ENCODE measurements around the gene AFF3.

The AFF3 gene

DNA sequence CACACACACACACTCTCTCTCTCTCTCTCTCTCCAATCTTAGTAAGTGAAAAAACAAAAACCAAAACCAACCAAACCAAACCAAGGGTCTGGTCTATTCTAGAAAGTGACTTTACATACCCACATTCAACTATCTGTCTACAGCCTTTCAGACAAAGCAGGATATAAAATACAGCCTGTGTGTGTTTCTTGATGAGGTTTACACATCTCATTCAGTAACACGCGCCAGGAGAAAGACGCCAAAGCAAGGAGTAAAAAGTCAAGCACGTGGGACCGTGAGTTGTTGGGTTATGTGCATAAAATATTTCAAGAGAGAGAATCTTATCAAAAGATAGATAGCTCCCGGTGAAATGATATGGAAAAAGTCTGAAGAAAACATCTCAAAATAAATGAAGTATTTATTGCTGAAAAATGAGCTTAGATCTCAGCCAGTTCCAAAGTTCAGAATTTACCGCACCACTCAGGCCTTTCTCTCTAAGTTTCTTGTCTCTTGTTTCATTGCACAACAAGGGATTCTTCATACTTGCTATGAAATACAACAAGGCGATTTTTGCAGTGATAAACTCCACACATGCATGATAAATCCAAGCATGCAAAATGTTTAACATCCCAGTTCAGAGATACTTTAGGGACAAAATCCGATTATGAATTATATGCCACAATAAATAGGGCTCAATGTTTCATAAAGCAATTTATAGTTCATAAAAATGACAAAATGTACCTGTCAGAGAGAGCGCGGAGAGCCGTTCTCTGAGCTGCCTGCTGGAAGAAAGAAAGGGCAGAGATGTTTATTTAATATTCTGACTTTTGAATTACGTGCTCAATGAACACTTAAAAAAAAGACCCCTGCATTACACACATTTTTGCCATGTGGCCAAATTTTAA is 493.2 kb downstream of the AFF3 start:
- no peak for DNase-seq

- no peak for DNase-seq
These were observed 494.1 kb downstream of the AFF3 start for GRCh38 chr2:99648178-99648844.

GRCh38 chr2:99645960-99646359 is 496.4 kb downstream of the AFF3 start:
- no peak for DNase-seq

DNA sequence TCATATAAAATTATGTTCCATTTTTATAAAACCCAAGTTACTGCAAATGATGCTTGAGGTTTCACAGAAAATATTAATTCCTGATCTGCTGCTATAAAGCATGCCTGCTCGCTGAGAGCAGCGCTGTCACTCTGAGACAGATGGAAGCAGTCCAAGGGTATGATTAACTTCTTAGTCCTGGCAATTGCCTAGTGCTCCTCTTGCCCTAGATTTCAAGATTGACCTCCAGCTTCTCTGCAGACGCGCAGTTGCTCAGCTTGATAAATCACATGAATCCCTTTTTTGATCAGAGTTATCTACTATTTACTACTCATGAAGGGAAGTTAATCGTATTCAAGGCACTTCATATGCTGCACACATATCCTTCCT is 498.0 kb downstream of the AFF3 start:
- no peak for DNase-seq

GRCh38 chr2:99643787-99644418 is 498.5 kb downstream of the AFF3 start:
- no peak for DNase-seq

DNA sequence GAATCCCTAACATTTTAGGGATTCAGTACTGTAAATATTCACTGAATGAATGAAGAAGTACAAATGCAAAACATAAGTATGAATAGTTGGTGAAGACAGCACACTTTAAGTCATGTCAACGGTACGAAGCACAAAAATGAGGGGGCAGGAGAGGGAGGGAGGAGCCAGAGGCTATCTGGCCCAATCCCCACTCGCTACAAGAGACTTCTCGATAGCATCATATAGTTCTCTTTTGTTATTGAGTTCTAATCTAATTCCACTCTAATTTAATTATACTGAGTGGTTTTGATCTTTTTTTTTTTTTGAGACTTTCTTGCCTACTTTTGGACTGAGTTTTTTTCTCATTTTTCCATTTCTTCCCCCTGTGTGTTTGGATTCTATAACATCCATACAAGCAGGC is 500.4 kb downstream of the AFF3 start:
- DNase-seq: no peak

DNA sequence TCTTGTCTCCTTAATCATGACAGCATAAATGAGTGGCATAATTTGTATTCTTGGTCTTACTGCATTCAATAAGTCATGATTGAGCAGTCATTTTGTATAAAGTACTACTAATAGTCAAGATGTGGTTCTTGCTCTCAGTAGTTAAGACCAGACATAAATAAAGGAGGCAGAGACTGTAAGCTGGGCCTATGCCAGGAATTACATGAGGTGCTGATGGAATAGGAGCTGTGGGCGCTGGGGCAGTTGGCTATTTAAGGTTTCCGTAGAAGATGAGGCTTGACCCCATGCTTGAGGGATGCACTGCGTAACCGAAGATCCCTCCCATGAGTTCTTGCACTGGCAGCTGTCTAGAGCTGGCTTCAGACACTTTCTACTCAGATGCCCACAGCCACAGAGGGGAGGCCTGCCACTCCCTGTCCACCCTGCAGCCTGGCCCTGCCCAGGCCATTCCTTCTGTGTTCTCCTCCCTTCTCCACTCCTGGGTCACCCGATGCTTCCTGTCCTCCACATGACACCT is 501.7 kb downstream of the AFF3 start:
- DNase-seq: no peak

- DNase-seq: no peak
These were observed 503.6 kb downstream of the AFF3 start for GRCh38 chr2:99638791-99639190.

- no peak for DNase-seq
These were observed 505.2 kb downstream of the AFF3 start for GRCh38 chr2:99637159-99637697.

GRCh38 chr2:99636144-99637034 is 506.0 kb downstream of the AFF3 start:
- DNase-seq: no peak

DNA sequence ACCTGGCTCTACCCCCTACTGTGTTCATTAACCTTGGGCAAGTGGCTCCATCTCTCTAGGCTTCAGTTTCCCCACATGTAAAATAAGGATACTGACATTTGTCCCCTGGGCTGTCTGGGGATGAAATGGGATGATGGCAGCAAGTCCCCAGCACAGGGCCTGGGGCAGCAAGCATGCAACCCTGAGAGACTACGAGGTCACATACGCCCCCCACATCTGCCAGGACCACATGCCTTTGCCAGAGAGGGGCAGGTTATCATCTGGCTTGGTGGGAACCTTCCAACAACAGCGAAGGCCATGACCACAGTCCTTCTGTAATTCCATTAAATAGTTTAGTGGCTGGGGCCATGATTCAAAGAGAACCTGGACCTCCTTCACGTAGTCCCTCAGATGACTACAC is 506.7 kb downstream of the AFF3 start:
- DNase-seq: no peak

DNA sequence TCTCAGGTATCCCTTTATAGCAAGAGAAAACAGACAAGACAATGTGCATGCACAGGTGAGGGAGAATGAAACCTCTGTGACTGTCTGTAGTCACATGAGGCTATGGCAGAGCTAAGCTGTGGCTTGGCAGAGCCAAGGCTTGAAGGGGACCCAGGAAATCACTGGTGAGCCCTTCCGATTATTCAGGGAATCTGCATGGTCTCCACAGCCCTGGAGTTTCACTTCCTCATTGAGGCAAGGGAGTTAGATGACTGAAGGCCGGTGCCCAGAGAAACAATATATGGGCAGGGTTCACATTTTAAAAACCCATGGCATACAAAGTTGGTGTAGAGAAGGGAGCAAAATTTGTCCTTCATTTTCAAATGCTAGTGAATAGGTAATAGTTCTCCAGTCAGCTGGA is 508.2 kb downstream of the AFF3 start:
- DNase-seq: no peak

- DNase-seq: no peak
These were observed 510.7 kb downstream of the AFF3 start for GRCh38 chr2:99631700-99632099.

DNA sequence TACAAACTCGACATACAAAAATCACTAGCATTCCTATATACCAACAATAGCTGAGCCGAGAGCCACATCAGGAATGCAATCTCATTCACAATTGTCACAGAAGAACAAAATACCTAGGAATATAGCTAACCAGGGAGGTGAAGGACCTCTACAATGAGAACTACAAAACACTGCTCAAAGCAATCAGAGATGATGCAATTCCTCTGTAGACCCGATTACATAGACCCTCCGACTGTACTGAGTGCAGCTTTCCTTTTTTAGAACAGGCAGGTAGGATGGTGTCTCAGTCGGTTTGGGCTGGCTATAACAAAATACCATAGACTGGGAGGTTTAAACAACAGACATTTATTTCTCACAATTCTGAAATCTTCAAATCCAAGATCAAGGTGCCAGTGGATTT is 513.1 kb downstream of the AFF3 start:
- DNase-seq: no peak

GRCh38 chr2:99626158-99626557 is 516.2 kb downstream of the AFF3 start:
- DNase-seq: no peak

DNA sequence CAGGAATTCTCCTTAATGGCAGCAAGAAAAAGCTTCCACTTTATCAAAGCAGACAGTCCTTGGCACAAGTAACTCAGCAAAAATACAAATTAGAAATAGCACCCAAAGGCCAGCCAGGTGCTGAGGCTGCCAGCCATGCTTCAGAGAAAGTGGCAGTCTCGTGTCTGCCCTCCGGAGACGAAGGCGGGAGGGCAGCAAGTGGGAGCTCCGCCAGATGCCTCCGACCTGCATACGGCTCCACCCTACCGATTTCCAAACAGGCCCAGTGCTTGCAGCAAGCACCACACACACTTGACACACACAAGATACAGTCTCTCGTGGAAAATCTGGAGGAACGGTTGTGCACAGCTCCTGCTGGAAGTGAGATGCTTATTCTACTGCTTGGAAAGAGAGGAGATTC is 517.7 kb downstream of the AFF3 start:
- no peak for DNase-seq

GRCh38 chr2:99623613-99624012 is 518.8 kb downstream of the AFF3 start:
- DNase-seq: no peak

- DNase-seq: no peak
These were observed 519.4 kb downstream of the AFF3 start for GRCh38 chr2:99623035-99623434.

GRCh38 chr2:99622534-99622933 is 519.9 kb downstream of the AFF3 start:
- DNase-seq: no peak

DNA sequence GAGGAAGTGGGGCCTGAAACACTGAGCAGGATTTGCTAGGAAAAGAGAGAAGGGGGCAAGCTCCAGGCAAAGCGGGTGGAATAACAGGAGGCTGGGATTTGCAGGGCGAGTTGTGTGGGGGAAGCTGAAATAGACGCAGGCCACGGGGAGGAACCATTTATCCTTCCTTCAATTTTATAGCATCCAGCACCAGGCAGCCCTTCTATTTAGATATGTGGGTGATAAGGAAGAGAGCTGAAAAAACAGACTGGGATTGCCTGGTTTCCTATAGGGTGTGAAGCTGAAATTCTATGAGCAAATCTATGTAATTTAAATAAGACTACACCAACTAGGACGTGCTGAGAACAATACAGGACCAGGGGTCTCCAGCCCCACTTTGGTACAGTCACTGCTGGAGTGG is 520.6 kb downstream of the AFF3 start:
- no peak for DNase-seq

- DNase-seq: no peak
These were observed 521.3 kb downstream of the AFF3 start for GRCh38 chr2:99621106-99621505.

GRCh38 chr2:99619151-99619550 is 523.2 kb downstream of the AFF3 start:
- no peak for DNase-seq

Data from NCI-H187 (cell line).